Epidermal melanocyte (primary cell): ENCODE measurements around the gene CYB561.
A peak's percentile ranks its signal among the peaks of the same experiment; 100 is the strongest.

ENCODE experiments used
- DNase-seq: peaks from one replicate; pipeline ENCODE4 v3.0.0; 2011; ENCODE audit warnings: low spot score; ENCODE audit not compliant: insufficient read length

The CYB561 gene

GRCh38 chr17:63418540-63418939, 27.6 kb downstream of the CYB561 start:
- DNase-seq: no peak

DNA sequence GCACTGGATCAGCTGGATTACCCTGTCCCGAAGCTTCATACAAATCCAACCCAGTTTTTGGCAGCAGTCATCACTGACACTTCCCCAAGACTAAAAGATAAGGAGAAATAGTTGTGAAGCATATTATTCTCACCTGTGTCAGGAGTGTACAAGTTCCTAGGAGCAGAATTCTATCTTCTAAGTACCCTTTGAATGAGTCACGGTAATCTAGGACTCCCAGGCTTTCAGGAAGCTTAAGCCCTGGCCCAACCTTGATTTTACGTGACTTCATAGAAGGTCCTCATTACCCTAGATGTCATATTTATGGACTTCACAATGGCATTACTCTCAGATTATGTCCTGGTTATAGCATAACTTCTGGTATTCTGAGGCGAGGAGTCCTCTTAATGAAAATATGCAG, 31.9 kb downstream of the CYB561 start:
- DNase-seq: no peak

DNA sequence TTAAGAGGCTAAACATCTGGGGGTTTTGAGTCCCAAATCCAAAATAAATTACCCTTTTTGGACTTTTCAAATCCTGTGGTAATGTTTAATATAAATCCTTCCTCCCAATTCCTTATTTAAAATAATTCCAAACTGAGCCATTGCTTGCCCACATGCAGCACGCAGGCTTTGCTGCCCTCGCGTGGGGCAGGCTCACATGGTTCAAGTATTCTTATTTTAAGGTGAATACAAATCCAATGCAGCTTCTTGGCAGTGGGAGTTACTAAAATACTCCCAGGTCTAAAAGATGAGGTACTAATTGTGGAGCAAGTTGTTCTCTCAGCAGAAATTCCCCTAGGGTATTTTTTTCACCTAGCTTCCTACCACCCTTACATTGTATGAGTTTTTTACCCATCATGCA, 33.0 kb downstream of the CYB561 start:
- DNase-seq: no peak

- DNase-seq: no peak
Observed at GRCh38 chr17:63412234-63412633, 33.9 kb downstream of the CYB561 start.

DNA sequence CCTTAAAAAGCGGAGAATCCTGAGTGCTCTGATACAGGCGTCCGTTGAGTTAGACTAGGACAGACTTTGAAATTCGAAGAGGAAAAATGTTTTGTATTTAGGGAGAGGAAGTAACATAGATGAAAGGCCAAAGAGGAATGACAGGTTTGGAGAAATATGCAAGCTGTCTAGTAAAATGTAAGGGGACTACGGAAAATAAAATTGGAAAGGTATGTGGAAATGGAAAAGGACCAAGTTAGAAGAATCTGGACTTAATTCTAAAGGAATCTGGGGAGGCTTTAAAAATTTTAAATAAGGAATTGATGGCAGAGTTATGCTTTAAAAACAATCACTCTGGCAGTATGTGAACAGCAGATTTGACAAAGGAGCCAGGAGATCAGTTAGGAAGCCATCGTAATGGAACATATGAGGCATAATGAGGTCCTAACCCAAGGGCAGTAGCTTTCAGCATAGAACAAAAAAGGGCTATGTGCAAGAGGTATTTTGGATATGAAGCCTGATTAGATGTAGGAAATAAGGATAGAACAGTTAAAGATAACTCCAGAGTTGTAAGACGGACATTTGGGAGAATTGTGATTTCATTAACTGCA, 38.3 kb downstream of the CYB561 start:
- no peak for DNase-seq

DNA sequence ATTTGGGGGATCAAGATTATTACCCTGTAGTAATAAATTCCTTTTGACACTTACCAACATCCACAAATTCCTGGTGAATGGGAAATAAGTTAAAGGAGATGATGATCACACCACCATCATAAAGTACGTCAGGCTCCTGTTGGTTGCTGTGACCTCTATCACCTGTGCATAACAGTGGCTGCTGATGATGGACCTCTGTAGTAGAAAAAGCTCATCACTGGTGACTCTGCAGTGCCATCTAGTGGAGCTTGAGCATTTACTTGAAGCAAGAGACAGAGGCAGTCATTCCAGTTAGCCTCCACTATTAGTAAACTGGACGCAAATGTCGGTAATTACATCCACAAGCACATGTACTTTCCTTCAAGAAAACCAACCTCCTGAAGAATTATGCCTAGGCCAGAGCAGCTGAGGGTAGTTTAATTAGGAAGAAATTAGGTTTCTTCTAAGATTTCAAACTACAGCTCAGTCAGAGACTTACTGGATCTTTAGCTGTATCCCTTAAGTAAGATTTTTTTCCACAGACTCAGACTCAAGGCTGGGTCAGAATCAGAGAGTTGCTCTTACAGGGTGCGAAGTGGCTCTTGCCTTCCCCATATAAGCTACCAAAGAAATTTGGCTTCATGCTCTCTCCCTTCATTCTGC, 39.3 kb downstream of the CYB561 start:
- peak; percentile 52 for DNase-seq

DNA sequence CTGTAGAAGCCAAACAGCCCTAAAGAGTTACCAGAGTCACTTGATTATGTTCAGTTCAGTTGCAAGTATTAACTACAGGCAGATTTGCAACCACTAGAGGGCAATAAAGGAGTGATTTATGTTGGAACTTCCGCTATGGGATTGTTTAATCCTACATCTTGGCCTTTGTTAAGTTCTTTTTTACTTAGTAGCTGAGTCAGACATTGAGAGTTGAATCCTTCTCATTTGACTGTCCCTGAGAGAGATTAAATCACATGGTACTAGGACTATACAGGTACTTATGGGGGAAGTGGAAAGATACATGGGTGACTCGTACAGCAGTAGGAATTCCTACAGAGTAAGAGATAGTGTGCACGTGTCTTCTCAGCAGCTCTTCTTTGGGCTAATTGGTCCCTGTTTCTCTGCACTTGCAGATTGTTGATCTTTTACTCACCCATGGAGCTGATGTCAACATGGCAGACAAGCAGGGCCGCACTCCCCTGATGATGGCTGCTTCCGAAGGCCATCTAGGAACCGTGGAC, 40.3 kb downstream of the CYB561 start:
- no peak for DNase-seq

GRCh38 chr17:63405020-63405419, 41.1 kb downstream of the CYB561 start:
- DNase-seq: no peak

DNA sequence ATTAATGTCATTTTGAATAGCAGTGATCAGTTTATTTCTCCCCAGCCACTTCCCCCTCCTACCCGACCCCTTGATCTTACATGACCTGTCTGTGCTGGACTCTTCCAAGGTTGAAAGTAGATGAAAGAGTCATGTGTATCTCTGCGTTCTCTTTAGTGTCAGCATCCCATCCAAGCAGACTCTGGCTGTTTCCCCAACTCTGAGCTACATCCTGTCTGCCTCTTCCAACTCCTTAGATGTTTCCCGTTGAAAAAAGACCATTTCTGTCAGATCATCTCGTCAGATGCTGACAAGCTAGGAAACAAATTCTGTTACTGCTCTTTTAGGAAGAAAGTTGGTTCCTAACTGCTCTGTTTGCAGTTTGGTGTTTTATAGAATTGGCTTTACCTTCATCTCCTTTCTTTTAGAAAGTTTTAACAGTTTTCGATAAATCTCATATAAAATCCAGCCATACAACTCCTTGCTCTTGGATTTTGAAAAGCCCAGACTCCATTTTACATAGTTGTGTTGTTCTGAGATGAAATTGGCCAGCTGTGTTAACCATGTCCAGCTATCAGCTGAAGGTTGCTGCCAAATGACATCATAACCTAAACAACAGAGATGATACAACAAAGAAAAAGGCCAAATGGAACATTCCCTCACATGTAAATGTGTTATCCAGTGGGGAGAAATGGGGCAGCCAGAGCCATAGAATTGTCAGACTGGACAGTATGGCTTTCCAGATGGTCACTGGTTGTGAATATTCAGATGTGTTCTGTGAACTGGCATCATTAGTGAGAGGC, 43.5 kb downstream of the CYB561 start:
- no peak for DNase-seq

DNA sequence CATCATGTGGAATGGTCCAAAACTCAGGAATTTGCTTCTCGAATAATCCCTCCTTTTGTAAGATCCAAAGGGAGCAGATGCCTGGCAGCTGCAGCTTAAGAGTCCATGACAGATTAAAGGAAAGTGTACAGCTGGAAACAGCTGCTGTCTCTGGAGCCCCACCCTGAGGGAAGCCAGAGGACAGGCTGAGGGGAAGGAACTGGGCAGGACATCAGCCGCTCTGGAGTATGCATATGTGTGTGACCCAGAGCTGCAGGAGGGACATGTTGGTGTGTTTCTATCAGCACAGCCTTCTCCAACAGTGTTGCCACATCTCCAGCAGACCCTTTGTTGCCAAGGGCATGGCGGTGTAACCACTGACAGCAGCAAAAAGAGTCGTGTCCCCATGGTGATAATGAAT, 46.2 kb downstream of the CYB561 start:
- DNase-seq: peak; percentile 85

GRCh38 chr17:63399316-63399715, 46.8 kb downstream of the CYB561 start:
- DNase-seq: peak; percentile 36

DNA sequence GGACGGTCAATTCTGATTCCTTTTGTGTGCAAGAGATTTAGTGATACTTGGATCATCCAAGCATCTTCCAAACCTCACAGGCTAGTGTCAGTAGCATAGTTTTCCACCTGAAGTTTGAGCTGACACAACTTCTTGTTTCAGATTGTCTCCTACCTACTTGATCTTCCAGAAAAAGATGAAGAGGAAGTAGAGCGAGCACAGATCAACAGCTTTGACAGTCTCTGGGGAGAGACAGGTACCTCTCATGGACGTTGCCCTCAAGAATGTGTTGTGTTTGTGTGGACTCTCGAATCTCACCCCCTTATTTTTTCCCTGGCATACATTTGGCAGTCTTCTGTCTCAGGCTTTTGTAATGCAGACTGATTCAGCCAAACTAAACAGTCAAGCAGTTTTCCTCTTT, 47.4 kb downstream of the CYB561 start:
- no peak for DNase-seq

- no peak for DNase-seq
Observed at GRCh38 chr17:63395075-63395805, 50.9 kb downstream of the CYB561 start.

GRCh38 chr17:63390090-63390489, 56.0 kb downstream of the CYB561 start:
- no peak for DNase-seq

DNA sequence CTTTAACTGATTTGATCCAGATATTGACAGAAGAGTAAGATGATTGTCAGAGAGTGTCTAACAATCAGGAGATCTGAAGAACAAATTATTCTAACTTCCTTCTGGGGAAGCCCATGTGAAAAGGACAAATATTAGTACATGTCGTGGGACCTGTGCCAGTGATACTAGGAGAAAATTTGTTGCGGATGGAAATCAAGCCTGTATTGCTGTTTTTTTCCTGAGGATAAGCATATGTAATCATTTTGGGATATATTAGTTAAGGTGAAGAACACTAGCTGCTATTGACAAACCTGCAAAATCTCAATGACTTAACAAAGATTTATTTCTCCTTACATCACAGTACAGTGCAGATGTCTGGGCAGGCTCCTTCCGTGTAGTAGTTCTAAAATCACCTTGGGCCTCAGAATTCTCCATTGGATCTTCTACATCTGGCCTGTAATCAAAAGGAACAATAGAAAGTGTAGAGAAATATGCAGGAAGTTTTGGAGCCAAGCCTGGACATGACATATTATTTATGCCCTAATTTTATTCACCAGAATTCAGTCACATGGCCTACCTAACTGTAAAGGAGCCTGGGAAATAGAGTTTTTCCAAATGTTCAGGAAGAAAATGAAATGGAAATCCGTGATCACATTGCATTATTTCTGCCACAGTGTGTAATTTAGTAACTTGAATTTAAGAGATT, 58.3 kb downstream of the CYB561 start:
- no peak for DNase-seq

DNA sequence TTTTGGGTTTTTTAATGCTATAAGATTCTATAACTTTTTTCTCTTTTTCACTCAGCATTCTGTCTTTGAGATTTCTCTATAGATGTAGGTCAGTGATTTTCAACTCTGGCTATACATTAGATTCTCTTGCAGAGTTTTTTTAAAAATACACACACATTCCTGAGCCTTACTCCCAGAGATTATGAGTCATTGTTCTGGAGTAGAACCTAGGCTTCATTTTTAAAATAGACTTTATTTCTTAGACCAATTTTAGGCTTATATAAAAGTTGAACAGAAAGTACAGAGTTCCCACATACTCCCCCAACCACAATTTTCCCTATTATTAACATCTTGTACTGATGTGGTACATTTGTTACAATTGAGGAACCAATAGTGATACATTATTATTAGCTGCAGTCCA, 63.3 kb downstream of the CYB561 start:
- DNase-seq: no peak
